Vagina (tissue), 2 donors: ENCODE measurements around the gene FBXW9. TPM values are rescaled to one million over a fixed set of nuclear protein-coding genes. Genes with fewer than 3 reads are reported as not detected.

ENCODE experiments used
- DNase-seq, 2 donors: peaks; one replicate each; pipeline ENCODE4 v3.0.0-alpha.2; 2017; ENCODE audit errors: extremely low spot score in 2 of 2
- H3K27ac ChIP-seq: fragments of 200-600 bp; sonication (generic); one replicate; pipeline ENCODE4 v1.5.1; 2019
- H3K27me3 ChIP-seq: fragments of 200-600 bp; sonication (generic); one replicate; pipeline ENCODE4 v1.5.1; 2019
- H3K36me3 ChIP-seq, 2 donors: fragments of 200-600 bp; sonication (generic); one replicate each; pipeline ENCODE4 v1.5.1; 2017 to 2019
- H3K4me1 ChIP-seq: fragments of 200-600 bp; sonication (generic); one replicate; pipeline ENCODE4 v1.5.1; 2019
- H3K4me3 ChIP-seq, 2 donors: fragments of 200-600 bp; sonication (generic); 1 replicate in 1 of 2; 2 replicates in 1 of 2; pipeline ENCODE4 v1.5.1; 2016 to 2019
- H3K9me3 ChIP-seq: fragments of 200-600 bp; sonication (generic); one replicate; pipeline ENCODE4 v1.5.1; 2019
- CTCF ChIP-seq, 3 experiments: fragments of 450-650 bp in 2 of 3; fragments of 200-600 bp in 1 of 3; sonication (generic) in 1 of 3; IDR thresholded peaks; one replicate each; pipeline ENCODE4 v1.5.1; 2017 to 2019; ENCODE audit warnings: antibody characterized with exemption in 3 of 3, mild to moderate bottlenecking in 2 of 3, moderate library complexity in 2 of 3
- POLR2A ChIP-seq, 2 donors: fragments of 450-650 bp; IDR thresholded peaks; one replicate each; pipeline ENCODE4 v1.6.1; 2017; ENCODE audit warnings: antibody characterized with exemption in 2 of 2, mild to moderate bottlenecking in 2 of 2, moderate library complexity in 2 of 2
- POLR2AphosphoS5 ChIP-seq, 2 donors: sonication (generic); formaldehyde crosslinking; IDR thresholded peaks; one replicate each; pipeline ENCODE4 v1.9.0; 2017; ENCODE audit warnings: antibody characterized with exemption in 2 of 2, mild to moderate bottlenecking in 2 of 2, low read depth in 1 of 2; ENCODE audit not compliant: insufficient read depth in 1 of 2
- intact Hi-C: fragments of 100-400 bp; cut with DNase I; formaldehyde crosslinking; loops from one replicate; pipeline ENCODE4 v1.15.1; 2023
- total RNA-seq: library from RNA; depleted of rRNA; stranded (reverse); fragments of >200 nt; gene quantifications from one replicate; pipeline ENCODE4 v1.2.3, GENCODE V29; 2016

The FBXW9 gene
- total RNA-seq, 1 donor from 2014 or later: 5.6 TPM

DNA sequence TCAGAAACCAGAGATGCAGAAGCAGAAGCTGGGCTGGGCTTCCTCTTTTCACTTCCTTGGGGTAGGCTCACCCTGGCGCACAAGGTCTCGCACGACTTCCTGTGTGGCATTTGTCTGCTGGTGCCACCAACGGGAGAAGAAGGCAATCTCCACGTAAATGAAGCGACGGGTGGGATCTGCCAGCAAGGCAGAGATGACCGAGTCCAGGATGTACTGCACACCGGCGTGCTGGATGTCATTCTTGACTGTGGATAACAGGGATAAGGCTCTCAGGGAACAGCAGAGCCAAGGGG is 31.2 kb downstream of the FBXW9 start:
- intact Hi-C loops: loop anchor here (10.0 kb wide), 1 partner anchor 50 kb away; the partner anchor contains the start of genes ZNF490 and ZNF791
- Histone ChIP-seq H3K27me3 (no peaks in the 10 kb centered on the region), H3K4me1 (peaks cover 39% of the 10 kb centered on the region), H3K27ac (no peak overlapping the region), H3K4me3 (no peak overlapping the region), H3K9me3 (no peaks in the 10 kb centered on the region), H3K36me3 (peaks cover 0 to 36% of the 10 kb centered on the region in 2 donors)
- no peak for TF ChIP-seq POLR2AphosphoS5 (IDR thresholded peaks at IDR 0.05; ENCODE audit: insufficient read depth in 1 of 2, low read depth in 1 of 2)
- no peak for TF ChIP-seq POLR2A (IDR thresholded peaks at IDR 0.05)
- no peak for TF ChIP-seq CTCF (IDR thresholded peaks at IDR 0.05)
- DNase-seq: no peak

GRCh38 chr19:12664406-12665280 is 31.8 kb downstream of the FBXW9 start:
- H3K9me3 ChIP-seq: no peaks in the 10 kb centered on the region
- peaks cover 0 to 42% of the 10 kb centered on the region in 2 donors for H3K36me3 ChIP-seq
- intact Hi-C loops: loop anchor here (10.0 kb wide), 1 partner anchor 50 kb away; the partner anchor contains the start of genes ZNF490 and ZNF791
- TF ChIP-seq CTCF (IDR thresholded peaks at IDR 0.05): no peak
- TF ChIP-seq POLR2A (IDR thresholded peaks at IDR 0.05): no peak
- no peak for TF ChIP-seq POLR2AphosphoS5 (IDR thresholded peaks at IDR 0.05; ENCODE audit: insufficient read depth in 1 of 2, low read depth in 1 of 2)
- H3K27me3 ChIP-seq: no peaks in the 10 kb centered on the region
- no peak overlapping the region for H3K4me3 ChIP-seq
- H3K27ac ChIP-seq: no peak overlapping the region
- H3K4me1 ChIP-seq: peaks cover 34% of the 10 kb centered on the region
- DNase-seq: no peak

DNA sequence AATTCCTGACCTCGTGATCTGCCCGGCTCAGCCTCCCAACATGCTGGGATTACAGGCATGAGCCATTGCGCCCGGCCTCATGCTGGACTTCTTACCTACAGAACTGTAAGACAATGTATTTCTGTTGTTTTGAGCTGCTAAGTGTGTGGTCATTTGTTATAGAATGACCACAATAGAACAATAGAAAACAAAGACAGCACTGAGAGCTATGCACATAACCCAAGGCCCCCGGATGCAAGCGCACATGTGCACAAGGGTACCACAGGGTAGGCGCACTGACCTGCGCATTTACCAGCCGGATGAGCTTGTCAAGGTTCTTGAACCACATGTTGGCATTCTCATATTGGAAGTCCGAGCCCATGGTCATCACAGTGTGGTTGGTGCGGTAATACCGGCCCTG is 35.5 kb downstream of the FBXW9 start:
- TF ChIP-seq CTCF (IDR thresholded peaks at IDR 0.05) (no peak), POLR2A (IDR thresholded peaks at IDR 0.05) (no peak), POLR2AphosphoS5 (IDR thresholded peaks at IDR 0.05; ENCODE audit: insufficient read depth in 1 of 2, low read depth in 1 of 2) (no peak)
- H3K36me3 ChIP-seq: peaks cover 0 to 42% of the 10 kb centered on the region in 2 donors
- peaks cover 7% of the 10 kb centered on the region for H3K4me1 ChIP-seq
- intact Hi-C loops: loop anchor here (10.0 kb wide), 1 partner anchor 46 kb away; the partner anchor contains the start of genes ZNF490 and ZNF791
- no peak for DNase-seq
- no peaks in the 10 kb centered on the region for H3K9me3 ChIP-seq
- no peaks in the 10 kb centered on the region for H3K27me3 ChIP-seq
- H3K4me3 ChIP-seq: no peak overlapping the region
- no peak overlapping the region for H3K27ac ChIP-seq

GRCh38 chr19:12657966-12658365 is 38.5 kb downstream of the FBXW9 start:
- intact Hi-C loops: no loop called here
- H3K27ac ChIP-seq: no peak overlapping the region
- TF ChIP-seq CTCF (IDR thresholded peaks at IDR 0.05): no peak
- no peak for TF ChIP-seq POLR2A (IDR thresholded peaks at IDR 0.05)
- H3K4me3 ChIP-seq: no peak overlapping the region
- H3K27me3 ChIP-seq: no peaks in the 10 kb centered on the region
- H3K36me3 ChIP-seq: peaks cover 0 to 44% of the 10 kb centered on the region in 2 donors
- H3K4me1 ChIP-seq: no peaks in the 10 kb centered on the region
- H3K9me3 ChIP-seq: no peaks in the 10 kb centered on the region
- no peak for DNase-seq
